ENCODE data around the gene OR10V1.

GRCh38 chr11:59667812-59668187, 45.8 kb downstream of the OR10V1 start:
- no peak for TF ChIP-seq ZNF23 (CRISPR knock-in tag; IDR thresholded peaks at IDR 0.05)
- TF ChIP-seq, protein P1, sequence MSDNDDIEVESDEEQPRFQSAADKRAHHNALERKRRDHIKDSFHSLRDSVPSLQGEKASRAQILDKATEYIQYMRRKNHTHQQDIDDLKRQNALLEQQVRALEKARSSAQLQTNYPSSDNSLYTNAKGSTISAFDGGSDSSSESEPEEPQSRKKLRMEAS (CRISPR knock-in tag; IDR thresholded peaks at IDR 0.05): no peak
- no peak for TF ChIP-seq POLR2A (conservative IDR thresholded peaks at IDR 0.05)
- no peak for TF ChIP-seq ZNF764 (CRISPR knock-in tag; IDR thresholded peaks at IDR 0.05; ENCODE audit: low read depth)
- TF ChIP-seq MYNN (IDR thresholded peaks at IDR 0.05): no peak
- no peak for TF ChIP-seq MYNN (CRISPR knock-in tag; IDR thresholded peaks at IDR 0.05)
- TF ChIP-seq MTA3 (IDR thresholded peaks at IDR 0.05; ENCODE audit: borderline replicate concordance): no peak
- TF ChIP-seq CTCF (IDR thresholded peaks at IDR 0.05 in 2 of 3, conservative IDR thresholded peaks at IDR 0.05 in 1 of 3; ENCODE audit: insufficient read depth in 2 of 3, low read depth in 1 of 3, low read length in 3 of 3): no peak
- no peak for TF ChIP-seq SMAD1 (IDR thresholded peaks at IDR 0.05; ENCODE audit: low read depth, low read length, partially characterized antibody)
- no peak for TF ChIP-seq FOXM1 (IDR thresholded peaks at IDR 0.05; ENCODE audit: low read depth)
- TF ChIP-seq FOXM1 (CRISPR knock-in tag; IDR thresholded peaks at IDR 0.05; ENCODE audit: low read depth): no peak
- TF ChIP-seq EP300 (IDR thresholded peaks at IDR 0.05; ENCODE audit: low read length): no peak
- TF ChIP-seq REST (IDR thresholded peaks at IDR 0.05; ENCODE audit: borderline replicate concordance): no peak
- TF ChIP-seq REST (CRISPR knock-in tag; IDR thresholded peaks at IDR 0.05; ENCODE audit: low read depth): no peak
- no peak for TF ChIP-seq STAT5B (CRISPR knock-in tag; IDR thresholded peaks at IDR 0.05)
- no peak for TF ChIP-seq POLR2AphosphoS5 (IDR thresholded peaks at IDR 0.05; ENCODE audit: control insufficient read depth, insufficient read depth, low read depth, low read length)
- TF ChIP-seq ZNF274 (IDR thresholded peaks at IDR 0.05; ENCODE audit: borderline replicate concordance, low read depth, low read length): no peak
